GM23338 (cell line): ENCODE results near the gene SACM1L. TPM values are rescaled to one million over a fixed set of nuclear protein-coding genes. Genes with fewer than 3 reads are reported as not detected.

Source experiments
- ATAC-seq: fragments of 200-7000 bp; cut with Tn5 transposase; 3 replicates; pipeline ENCODE4 v1.9.1; 2020
- DNase-seq: peaks from one replicate; pipeline ENCODE4 v3.0.0-alpha.2; 2015; ENCODE audit warnings: low spot score
- H2AFZ ChIP-seq: fragments of 200-600 bp; sonication (generic); 2 replicates; pipeline ENCODE4 v1.8.0; 2016; ENCODE audit warnings: antibody characterized with exemption, mild to moderate bottlenecking, moderate library complexity
- H3F3A ChIP-seq: fragments of 200-600 bp; sonication (generic); replicated peaks from 2 replicates; pipeline ENCODE4 v1.8.0; 2017; ENCODE audit warnings: antibody characterized with exemption, mixed run types, low read depth
- H3K27ac ChIP-seq: fragments of 200-600 bp; sonication (generic); 2 replicates; pipeline ENCODE4 v1.6.1; 2016; ENCODE audit warnings: low read depth
- H3K27me3 ChIP-seq: fragments of 200-600 bp; sonication (generic); 2 replicates; pipeline ENCODE4 v1.8.0; 2016; ENCODE audit warnings: mild to moderate bottlenecking, mixed run types, moderate library complexity; ENCODE audit not compliant: insufficient read depth
- H3K36me3 ChIP-seq: fragments of 200-600 bp; sonication (generic); 2 replicates; pipeline ENCODE4 v1.8.0; 2016; ENCODE audit warnings: mild to moderate bottlenecking; ENCODE audit not compliant: insufficient read depth
- H3K4me1 ChIP-seq: fragments of 200-600 bp; sonication (generic); 2 replicates; pipeline ENCODE4 v1.8.0; 2016; ENCODE audit warnings: mild to moderate bottlenecking, moderate library complexity; ENCODE audit not compliant: insufficient read depth
- H3K4me2 ChIP-seq: fragments of 200-600 bp; sonication (generic); 2 replicates; pipeline ENCODE4 v1.7.1; 2017; ENCODE audit warnings: mixed run types
- H3K4me3 ChIP-seq: fragments of 200-600 bp; sonication (generic); 2 replicates; pipeline ENCODE4 v1.6.1; 2016; ENCODE audit warnings: mixed run types
- H3K79me2 ChIP-seq: fragments of 200-600 bp; sonication (generic); replicated peaks from 2 replicates; pipeline ENCODE4 v1.8.0; 2017; ENCODE audit warnings: mild to moderate bottlenecking; ENCODE audit not compliant: insufficient read depth
- H3K9me2 ChIP-seq: fragments of 200-600 bp; sonication (generic); 2 replicates; pipeline ENCODE4 v1.8.0; 2017; ENCODE audit not compliant: insufficient read depth
- H4K20me1 ChIP-seq: fragments of 200-600 bp; sonication (generic); replicated peaks from 2 replicates; pipeline ENCODE4 v1.8.0; 2017; ENCODE audit warnings: mild to moderate bottlenecking; ENCODE audit not compliant: insufficient read depth
- H3K27ac Mint-ChIP-seq: 2 replicates; pipeline ENCODE4 v1.8.0; 2020; ENCODE audit warnings: inconsistent platforms, mild to moderate bottlenecking, moderate library complexity, mixed read lengths
- H3K27me3 Mint-ChIP-seq: 3 replicates; pipeline ENCODE4 v1.8.0; 2022; ENCODE audit warnings: low read depth, mild to moderate bottlenecking, moderate library complexity, mixed read lengths, inconsistent platforms; ENCODE audit not compliant: insufficient read depth, poor library complexity
- H3K36me3 Mint-ChIP-seq: 3 replicates; pipeline ENCODE4 v1.8.0; 2021; ENCODE audit warnings: low read depth, mild to moderate bottlenecking, inconsistent platforms, moderate library complexity, mixed read lengths
- H3K4me1 Mint-ChIP-seq: 3 replicates; pipeline ENCODE4 v1.8.0; 2020; ENCODE audit warnings: mild to moderate bottlenecking, inconsistent platforms, mixed read lengths
- H3K4me3 Mint-ChIP-seq: 3 replicates; pipeline ENCODE4 v1.8.0; 2021; ENCODE audit warnings: moderate library complexity, mild to moderate bottlenecking, inconsistent platforms, mixed read lengths
- H3K9me3 Mint-ChIP-seq: 3 replicates; pipeline ENCODE4 v1.8.0; 2020; ENCODE audit warnings: moderate library complexity, mild to moderate bottlenecking, inconsistent platforms, mixed read lengths
- CREB1 ChIP-seq: fragments of 250-450 bp; sonication (Bioruptor Pico); IDR thresholded peaks from 2 replicates; pipeline ENCODE4 v1.5.0; 2020; ENCODE audit warnings: low read depth, mild to moderate bottlenecking, moderate library complexity
- ETS1 ChIP-seq: IDR thresholded peaks from 2 replicates; pipeline ENCODE4 v1.6.1; 2016; ENCODE audit warnings: antibody characterized with exemption
- EZH2 ChIP-seq: fragments of 200-600 bp; sonication (generic); IDR thresholded peaks from one replicate; pipeline ENCODE4 v1.8.0; 2017; ENCODE audit warnings: antibody characterized with exemption, mild to moderate bottlenecking, low read depth; ENCODE audit not compliant: unreplicated experiment
- EZH2phosphoT487 ChIP-seq: fragments of 200-600 bp; sonication (generic); IDR thresholded peaks from one replicate; pipeline ENCODE4 v1.8.1; 2018; ENCODE audit warnings: antibody characterized with exemption; ENCODE audit not compliant: unreplicated experiment
- JUNB ChIP-seq: IDR thresholded peaks from one replicate; pipeline ENCODE4 v1.6.1; 2016; ENCODE audit warnings: antibody characterized with exemption; ENCODE audit not compliant: unreplicated experiment
- NANOG ChIP-seq: IDR thresholded peaks from 2 replicates; pipeline ENCODE4 v1.6.1; 2016; ENCODE audit warnings: antibody characterized with exemption, borderline replicate concordance
- POLR2AphosphoS5 ChIP-seq: IDR thresholded peaks from 2 replicates; pipeline ENCODE4 v1.6.1; 2016; ENCODE audit warnings: antibody characterized with exemption, low read depth
- STAT1 ChIP-seq: IDR thresholded peaks from one replicate; pipeline ENCODE4 v1.6.1; 2016; ENCODE audit warnings: antibody characterized with exemption; ENCODE audit not compliant: unreplicated experiment
- ZNF114 ChIP-seq: fragments of 250-450 bp; sonication (Bioruptor Pico); IDR thresholded peaks from 2 replicates; pipeline ENCODE4 v1.5.0; 2020; ENCODE audit warnings: mild to moderate bottlenecking, moderate library complexity
- ZNF331 ChIP-seq: fragments of 250-450 bp; sonication (Bioruptor Pico); IDR thresholded peaks from 2 replicates; pipeline ENCODE4 v1.5.0; 2020; ENCODE audit warnings: low read depth, mild to moderate bottlenecking, moderate library complexity
- polyA plus RNA-seq: library from polyadenylated mRNA; unstranded; fragments of >200 nt; fragmentation: Nextera tagmentation; extraction: Ambion mirVana; gene quantifications from 2 replicates; pipeline ENCODE4 v1.2.1, GENCODE V29; 2016
- total RNA-seq: library from RNA; depleted of rRNA; stranded (reverse); fragments of >200 nt; shearing (Covaris generic); gene quantifications from 2 replicates; pipeline ENCODE4 v1.2.3, GENCODE V29; 2014
- TF ChIP-seq, protein P1 (sequence below): fragments of 250-450 bp; sonication (Bioruptor Pico); IDR thresholded peaks from 2 replicates; pipeline ENCODE4 v1.5.0; 2020; ENCODE audit warnings: mild to moderate bottlenecking, moderate library complexity
- TF ChIP-seq, protein P2 (sequence below), 2 experiments: fragments of 200-600 bp in 1 of 2; sonication (generic) in 1 of 2; conservative IDR thresholded peaks; 2 replicates each; pipeline versions ENCODE4 v1.5.1 to v1.6.1; 2016 to 2017; ENCODE audit warnings: antibody characterized with exemption in 2 of 2, low read depth in 2 of 2, mild to moderate bottlenecking in 2 of 2, moderate library complexity in 1 of 2

Gene SACM1L
- total and polyA plus RNA-seq, 2 experiments from 2014 or later: 43.5 to 97.8 TPM

DNA sequence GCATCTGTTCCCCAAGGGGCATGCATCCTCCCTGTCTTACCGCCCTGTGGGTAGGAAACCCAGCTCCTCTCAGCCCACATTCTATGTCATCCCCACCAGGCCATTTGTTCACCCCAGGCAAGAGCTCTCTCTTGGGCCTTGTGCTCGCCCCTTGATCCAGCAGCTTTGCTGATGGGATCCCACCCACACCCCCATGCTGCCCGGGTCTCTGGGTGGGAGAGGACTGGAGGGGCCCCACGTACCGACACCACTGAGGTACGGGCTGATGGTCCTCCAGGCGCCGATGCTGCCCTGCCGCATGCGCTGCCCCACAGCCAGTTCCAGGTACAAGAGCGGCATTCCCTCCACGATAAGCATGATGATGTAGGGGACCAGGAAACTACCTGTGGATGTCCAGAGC lies 92.6 kb downstream of the SACM1L start (continued):
- no peak for TF ChIP-seq EZH2
- TF ChIP-seq NANOG: no peak
- no peak for TF ChIP-seq POLR2AphosphoS5
- TF ChIP-seq STAT1: no peak
- no peak for TF ChIP-seq JUNB
- no peak for TF ChIP-seq ETS1

DNA sequence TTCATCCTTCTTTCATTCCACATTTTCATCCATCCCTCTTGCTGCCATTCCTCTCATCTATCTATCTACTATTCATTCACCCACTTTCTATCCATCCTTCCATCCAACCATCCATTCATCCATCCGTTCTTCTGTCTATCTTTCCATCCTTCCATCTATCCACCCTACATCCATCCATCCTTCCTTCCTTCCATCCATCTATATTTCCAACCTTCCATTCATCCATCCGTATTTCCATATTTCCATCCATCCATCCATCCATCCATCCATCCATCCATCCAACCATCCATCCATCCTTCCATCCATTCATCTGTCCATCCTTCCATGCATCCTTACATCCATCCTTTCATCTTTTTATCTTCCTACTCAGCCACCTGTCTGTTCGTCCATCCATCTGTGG lies 93.2 kb downstream of the SACM1L start:
- no peaks in the 10 kb centered on the region for H3K27me3 Mint-ChIP-seq
- peaks cover 12% of the 10 kb centered on the region for H3K4me1 Mint-ChIP-seq
- no peaks in the 10 kb centered on the region for H4K20me1 ChIP-seq
- H2AFZ ChIP-seq: no peak overlapping the region
- no peaks in the 10 kb centered on the region for H3K27me3 ChIP-seq
- H3K79me2 ChIP-seq: no peaks in the 10 kb centered on the region
- H3F3A ChIP-seq: no peaks in the 10 kb centered on the region
- H3K36me3 ChIP-seq: no peaks in the 10 kb centered on the region
- H3K27ac Mint-ChIP-seq: no peak overlapping the region
- no peak overlapping the region for H3K27ac ChIP-seq
- no peak overlapping the region for H3K4me2 ChIP-seq
- no peaks in the 10 kb centered on the region; the same call in 1 of the 2 replicates for H3K4me1 ChIP-seq
- H3K9me3 Mint-ChIP-seq: 0 out of 3 replicates have a peak, but pooled peaks cover 2% of the 10 kb centered on the region
- no peak overlapping the region for H3K4me3 Mint-ChIP-seq
- DNase-seq: no peak
- 0 out of 2 replicates have a peak, but pooled peaks cover 12% of the 10 kb centered on the region for H3K9me2 ChIP-seq
- no peak overlapping the region for H3K4me3 ChIP-seq
- ATAC-seq: no peak
- H3K36me3 Mint-ChIP-seq: no peaks in the 10 kb centered on the region; the same call in 2 of the 3 replicates
- TF ChIP-seq, protein P1, sequence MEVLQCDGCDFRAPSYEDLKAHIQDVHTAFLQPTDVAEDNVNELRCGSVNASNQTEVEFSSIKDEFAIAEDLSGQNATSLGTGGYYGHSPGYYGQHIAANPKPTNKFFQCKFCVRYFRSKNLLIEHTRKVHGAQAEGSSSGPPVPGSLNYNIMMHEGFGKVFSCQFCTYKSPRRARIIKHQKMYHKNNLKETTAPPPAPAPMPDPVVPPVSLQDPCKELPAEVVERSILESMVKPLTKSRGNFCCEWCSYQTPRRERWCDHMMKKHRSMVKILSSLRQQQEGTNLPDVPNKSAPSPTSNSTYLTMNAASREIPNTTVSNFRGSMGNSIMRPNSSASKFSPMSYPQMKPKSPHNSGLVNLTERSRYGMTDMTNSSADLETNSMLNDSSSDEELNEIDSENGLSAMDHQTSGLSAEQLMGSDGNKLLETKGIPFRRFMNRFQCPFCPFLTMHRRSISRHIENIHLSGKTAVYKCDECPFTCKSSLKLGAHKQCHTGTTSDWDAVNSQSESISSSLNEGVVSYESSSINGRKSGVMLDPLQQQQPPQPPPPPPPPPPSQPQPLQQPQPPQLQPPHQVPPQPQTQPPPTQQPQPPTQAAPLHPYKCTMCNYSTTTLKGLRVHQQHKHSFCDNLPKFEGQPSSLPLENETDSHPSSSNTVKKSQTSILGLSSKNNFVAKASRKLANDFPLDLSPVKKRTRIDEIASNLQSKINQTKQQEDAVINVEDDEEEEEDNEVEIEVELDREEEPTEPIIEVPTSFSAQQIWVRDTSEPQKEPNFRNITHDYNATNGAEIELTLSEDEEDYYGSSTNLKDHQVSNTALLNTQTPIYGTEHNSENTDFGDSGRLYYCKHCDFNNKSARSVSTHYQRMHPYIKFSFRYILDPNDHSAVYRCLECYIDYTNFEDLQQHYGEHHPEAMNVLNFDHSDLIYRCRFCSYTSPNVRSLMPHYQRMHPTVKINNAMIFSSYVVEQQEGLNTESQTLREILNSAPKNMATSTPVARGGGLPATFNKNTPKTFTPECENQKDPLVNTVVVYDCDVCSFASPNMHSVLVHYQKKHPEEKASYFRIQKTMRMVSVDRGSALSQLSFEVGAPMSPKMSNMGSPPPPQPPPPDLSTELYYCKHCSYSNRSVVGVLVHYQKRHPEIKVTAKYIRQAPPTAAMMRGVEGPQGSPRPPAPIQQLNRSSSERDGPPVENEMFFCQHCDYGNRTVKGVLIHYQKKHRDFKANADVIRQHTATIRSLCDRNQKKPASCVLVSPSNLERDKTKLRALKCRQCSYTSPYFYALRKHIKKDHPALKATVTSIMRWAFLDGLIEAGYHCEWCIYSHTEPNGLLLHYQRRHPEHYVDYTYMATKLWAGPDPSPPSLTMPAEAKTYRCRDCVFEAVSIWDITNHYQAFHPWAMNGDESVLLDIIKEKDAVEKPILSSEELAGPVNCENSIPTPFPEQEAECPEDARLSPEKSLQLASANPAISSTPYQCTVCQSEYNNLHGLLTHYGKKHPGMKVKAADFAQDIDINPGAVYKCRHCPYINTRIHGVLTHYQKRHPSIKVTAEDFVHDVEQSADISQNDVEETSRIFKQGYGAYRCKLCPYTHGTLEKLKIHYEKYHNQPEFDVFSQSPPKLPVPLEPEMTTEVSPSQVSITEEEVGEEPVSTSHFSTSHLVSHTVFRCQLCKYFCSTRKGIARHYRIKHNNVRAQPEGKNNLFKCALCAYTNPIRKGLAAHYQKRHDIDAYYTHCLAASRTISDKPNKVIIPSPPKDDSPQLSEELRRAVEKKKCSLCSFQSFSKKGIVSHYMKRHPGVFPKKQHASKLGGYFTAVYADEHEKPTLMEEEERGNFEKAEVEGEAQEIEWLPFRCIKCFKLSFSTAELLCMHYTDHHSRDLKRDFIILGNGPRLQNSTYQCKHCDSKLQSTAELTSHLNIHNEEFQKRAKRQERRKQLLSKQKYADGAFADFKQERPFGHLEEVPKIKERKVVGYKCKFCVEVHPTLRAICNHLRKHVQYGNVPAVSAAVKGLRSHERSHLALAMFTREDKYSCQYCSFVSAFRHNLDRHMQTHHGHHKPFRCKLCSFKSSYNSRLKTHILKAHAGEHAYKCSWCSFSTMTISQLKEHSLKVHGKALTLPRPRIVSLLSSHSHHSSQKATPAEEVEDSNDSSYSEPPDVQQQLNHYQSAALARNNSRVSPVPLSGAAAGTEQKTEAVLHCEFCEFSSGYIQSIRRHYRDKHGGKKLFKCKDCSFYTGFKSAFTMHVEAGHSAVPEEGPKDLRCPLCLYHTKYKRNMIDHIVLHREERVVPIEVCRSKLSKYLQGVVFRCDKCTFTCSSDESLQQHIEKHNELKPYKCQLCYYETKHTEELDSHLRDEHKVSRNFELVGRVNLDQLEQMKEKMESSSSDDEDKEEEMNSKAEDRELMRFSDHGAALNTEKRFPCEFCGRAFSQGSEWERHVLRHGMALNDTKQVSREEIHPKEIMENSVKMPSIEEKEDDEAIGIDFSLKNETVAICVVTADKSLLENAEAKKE (CRISPR knock-in tag): no peak
- no peak for TF ChIP-seq ZNF114 (CRISPR knock-in tag)
- no peak for TF ChIP-seq EZH2
- TF ChIP-seq ZNF331 (CRISPR knock-in tag): no peak
- no peak for TF ChIP-seq ETS1
- TF ChIP-seq JUNB: no peak
- no peak for TF ChIP-seq POLR2AphosphoS5
- TF ChIP-seq EZH2phosphoT487: no peak
- TF ChIP-seq, protein P2, sequence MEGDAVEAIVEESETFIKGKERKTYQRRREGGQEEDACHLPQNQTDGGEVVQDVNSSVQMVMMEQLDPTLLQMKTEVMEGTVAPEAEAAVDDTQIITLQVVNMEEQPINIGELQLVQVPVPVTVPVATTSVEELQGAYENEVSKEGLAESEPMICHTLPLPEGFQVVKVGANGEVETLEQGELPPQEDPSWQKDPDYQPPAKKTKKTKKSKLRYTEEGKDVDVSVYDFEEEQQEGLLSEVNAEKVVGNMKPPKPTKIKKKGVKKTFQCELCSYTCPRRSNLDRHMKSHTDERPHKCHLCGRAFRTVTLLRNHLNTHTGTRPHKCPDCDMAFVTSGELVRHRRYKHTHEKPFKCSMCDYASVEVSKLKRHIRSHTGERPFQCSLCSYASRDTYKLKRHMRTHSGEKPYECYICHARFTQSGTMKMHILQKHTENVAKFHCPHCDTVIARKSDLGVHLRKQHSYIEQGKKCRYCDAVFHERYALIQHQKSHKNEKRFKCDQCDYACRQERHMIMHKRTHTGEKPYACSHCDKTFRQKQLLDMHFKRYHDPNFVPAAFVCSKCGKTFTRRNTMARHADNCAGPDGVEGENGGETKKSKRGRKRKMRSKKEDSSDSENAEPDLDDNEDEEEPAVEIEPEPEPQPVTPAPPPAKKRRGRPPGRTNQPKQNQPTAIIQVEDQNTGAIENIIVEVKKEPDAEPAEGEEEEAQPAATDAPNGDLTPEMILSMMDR (conservative IDR thresholded peaks at IDR 0.05; ENCODE audit: low read depth in 2 of 2): no peak
- TF ChIP-seq CREB1: no peak
